Astrocyte (in vitro differentiated cells and primary cell): ENCODE results near the gene ZNF385B. TPM values are rescaled to one million over a fixed set of nuclear protein-coding genes. Genes with fewer than 3 reads are reported as not detected.

Experiments
- DNase-seq: peaks from one replicate; pipeline ENCODE4 v3.0.0-alpha.2; 2010; ENCODE audit warnings: low read depth
- FAIRE-seq: peaks from 2 replicates; lab custom pipeline; 2011; peaks lifted over from hg19 to GRCh38; lab: Jason Lieb, UNC
- H2AFZ ChIP-seq: 2 replicates; pipeline ENCODE4 v1.6.0; 2012; ENCODE audit warnings: low read depth, low read length, inconsistent platforms
- H3K27ac ChIP-seq: 2 replicates; pipeline ENCODE4 v1.5.1; 2011; ENCODE audit warnings: low read depth, low read length, inconsistent platforms
- H3K27me3 ChIP-seq: 2 replicates; pipeline ENCODE4 v1.6.0; 2011; ENCODE audit warnings: low read length, inconsistent platforms; ENCODE audit not compliant: insufficient read depth
- H3K36me3 ChIP-seq: 2 replicates; pipeline ENCODE4 v1.5.1; 2011; ENCODE audit warnings: low read length, inconsistent platforms; ENCODE audit not compliant: insufficient read depth
- H3K4me1 ChIP-seq: 2 replicates; pipeline ENCODE4 v1.5.1; 2011; ENCODE audit warnings: low read length, inconsistent platforms; ENCODE audit not compliant: insufficient read depth
- H3K4me2 ChIP-seq: 2 replicates; pipeline ENCODE4 v1.6.0; 2012; ENCODE audit warnings: low read length, inconsistent platforms
- H3K4me3 ChIP-seq: 2 replicates; pipeline ENCODE4 v1.5.1; 2011; ENCODE audit warnings: low read depth, mild to moderate bottlenecking, low read length, inconsistent platforms; ENCODE audit not compliant: insufficient read depth
- H3K79me2 ChIP-seq: 2 replicates; pipeline ENCODE4 v1.6.0; 2012; ENCODE audit warnings: mild to moderate bottlenecking, low read length, inconsistent platforms; ENCODE audit not compliant: insufficient read depth
- H3K9ac ChIP-seq: 2 replicates; pipeline ENCODE4 v1.6.0; 2012; ENCODE audit warnings: mild to moderate bottlenecking, low read length, inconsistent platforms
- H3K9me3 ChIP-seq: 2 replicates; pipeline ENCODE4 v1.5.1; 2012; ENCODE audit warnings: low read depth, mild to moderate bottlenecking, low read length, inconsistent platforms; ENCODE audit not compliant: insufficient read depth
- H4K20me1 ChIP-seq: 2 replicates; pipeline ENCODE4 v1.6.0; 2012; ENCODE audit warnings: low read length, inconsistent platforms; ENCODE audit not compliant: insufficient read depth
- H3K27ac Mint-ChIP-seq: one replicate; pipeline ENCODE4 v1.8.0; 2021; ENCODE audit warnings: mild to moderate bottlenecking, mixed read lengths; ENCODE audit not compliant: unreplicated experiment
- H3K27me3 Mint-ChIP-seq: one replicate; pipeline ENCODE4 v1.8.0; 2021; ENCODE audit warnings: low read depth, mixed read lengths; ENCODE audit not compliant: unreplicated experiment
- H3K36me3 Mint-ChIP-seq: one replicate; pipeline ENCODE4 v1.8.0; 2021; ENCODE audit warnings: low read depth, mixed read lengths; ENCODE audit not compliant: unreplicated experiment
- H3K4me1 Mint-ChIP-seq: one replicate; pipeline ENCODE4 v1.8.0; 2021; ENCODE audit warnings: low read depth, mixed read lengths; ENCODE audit not compliant: unreplicated experiment
- H3K4me3 Mint-ChIP-seq: one replicate; pipeline ENCODE4 v1.8.0; 2021; ENCODE audit warnings: mild to moderate bottlenecking, moderate library complexity, mixed read lengths; ENCODE audit not compliant: unreplicated experiment
- H3K9me3 Mint-ChIP-seq: one replicate; pipeline ENCODE4 v1.8.0; 2021; ENCODE audit warnings: mild to moderate bottlenecking, mixed read lengths; ENCODE audit not compliant: unreplicated experiment
- EZH2 ChIP-seq: IDR thresholded peaks from 2 replicates; pipeline ENCODE4 v1.6.1; 2012; ENCODE audit warnings: mild to moderate bottlenecking, low read length, inconsistent platforms; ENCODE audit not compliant: insufficient read depth
- total RNA-seq: library from RNA; stranded (reverse); gene quantifications from 2 replicates; pipeline ENCODE4 v1.2.1, GENCODE V29; 2021
- TF ChIP-seq, protein P1 (sequence below): IDR thresholded peaks from 2 replicates; pipeline ENCODE4 v1.5.1; 2011; ENCODE audit warnings: low read depth, mild to moderate bottlenecking, inconsistent platforms, low read length, moderate library complexity; ENCODE audit not compliant: insufficient read depth

ZNF385B gene
- total RNA-seq, 1 donor from 2014 or later, result 0.27 TPM

DNA sequence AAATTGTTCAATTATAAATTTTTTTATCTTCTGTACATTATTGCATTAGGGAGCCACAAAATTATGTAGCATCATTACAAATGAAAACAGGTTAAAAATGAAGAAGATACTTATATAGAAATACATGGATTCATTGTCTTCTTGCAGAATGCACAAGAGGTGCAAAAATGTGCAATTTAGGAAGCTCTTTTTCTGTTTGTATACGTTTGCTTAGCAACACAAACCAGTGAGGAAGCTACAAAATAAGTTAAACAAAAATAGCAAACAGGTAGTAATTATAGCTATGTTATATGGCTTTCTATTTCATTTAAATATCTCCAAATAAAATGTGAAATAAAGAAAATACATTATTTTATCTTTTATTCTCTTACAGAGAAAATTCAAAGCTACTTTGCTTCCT lies 419.2 kb downstream of the ZNF385B start:
- H3K4me1 Mint-ChIP-seq, result peaks cover 3% of the 10 kb centered on the region

DNA sequence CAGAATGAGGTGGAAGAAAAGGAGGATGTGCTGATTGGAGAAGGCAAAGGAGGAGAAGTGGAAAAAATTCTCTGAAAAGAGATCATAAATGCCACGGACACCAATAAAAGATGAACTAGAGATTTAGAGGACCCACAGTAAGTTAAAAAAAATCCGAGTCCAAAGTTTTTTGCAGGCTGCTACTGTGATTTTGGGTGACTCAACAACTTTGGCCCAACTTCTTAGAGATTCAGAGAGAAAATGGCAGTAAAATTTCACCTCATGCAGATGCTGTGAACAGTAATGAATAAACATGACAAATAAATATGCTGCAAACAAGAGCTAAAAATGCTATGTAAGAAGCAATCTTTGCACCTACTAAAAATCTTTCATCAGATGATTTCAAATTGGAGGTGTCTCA lies 419.9 kb downstream of the ZNF385B start:
- FAIRE-seq (no peak), DNase-seq (no peak)
- H3K36me3 Mint-ChIP-seq, result no peaks in the 10 kb centered on the region
- H4K20me1 ChIP-seq, result no peaks in the 10 kb centered on the region
- H3K4me1 ChIP-seq, result no peaks in the 10 kb centered on the region
- peaks cover 3% of the 10 kb centered on the region for H3K27me3 Mint-ChIP-seq
- H3K4me1 Mint-ChIP-seq, result peaks cover 3% of the 10 kb centered on the region
- H3K27ac Mint-ChIP-seq, result no peak overlapping the region
- H2AFZ ChIP-seq, result no peak overlapping the region
- H3K9me3 ChIP-seq, result no peaks in the 10 kb centered on the region
- H3K4me3 ChIP-seq, result no peak overlapping the region
- H3K27me3 ChIP-seq, result no peaks in the 10 kb centered on the region
- no peaks in the 10 kb centered on the region for H3K79me2 ChIP-seq
- no peak overlapping the region for H3K9ac ChIP-seq
- no peaks in the 10 kb centered on the region for H3K9me3 Mint-ChIP-seq
- no peak for TF ChIP-seq EZH2
- TF ChIP-seq, protein P1, sequence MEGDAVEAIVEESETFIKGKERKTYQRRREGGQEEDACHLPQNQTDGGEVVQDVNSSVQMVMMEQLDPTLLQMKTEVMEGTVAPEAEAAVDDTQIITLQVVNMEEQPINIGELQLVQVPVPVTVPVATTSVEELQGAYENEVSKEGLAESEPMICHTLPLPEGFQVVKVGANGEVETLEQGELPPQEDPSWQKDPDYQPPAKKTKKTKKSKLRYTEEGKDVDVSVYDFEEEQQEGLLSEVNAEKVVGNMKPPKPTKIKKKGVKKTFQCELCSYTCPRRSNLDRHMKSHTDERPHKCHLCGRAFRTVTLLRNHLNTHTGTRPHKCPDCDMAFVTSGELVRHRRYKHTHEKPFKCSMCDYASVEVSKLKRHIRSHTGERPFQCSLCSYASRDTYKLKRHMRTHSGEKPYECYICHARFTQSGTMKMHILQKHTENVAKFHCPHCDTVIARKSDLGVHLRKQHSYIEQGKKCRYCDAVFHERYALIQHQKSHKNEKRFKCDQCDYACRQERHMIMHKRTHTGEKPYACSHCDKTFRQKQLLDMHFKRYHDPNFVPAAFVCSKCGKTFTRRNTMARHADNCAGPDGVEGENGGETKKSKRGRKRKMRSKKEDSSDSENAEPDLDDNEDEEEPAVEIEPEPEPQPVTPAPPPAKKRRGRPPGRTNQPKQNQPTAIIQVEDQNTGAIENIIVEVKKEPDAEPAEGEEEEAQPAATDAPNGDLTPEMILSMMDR, result no peak
- H3K4me3 Mint-ChIP-seq, result no peak overlapping the region
- no peak overlapping the region for H3K27ac ChIP-seq
- no peak overlapping the region for H3K4me2 ChIP-seq
- no peaks in the 10 kb centered on the region for H3K36me3 ChIP-seq

More for the DNA sequence above, 419.2 kb downstream of the ZNF385B start:
- no peak overlapping the region for H3K4me3 ChIP-seq
- no peak overlapping the region for H2AFZ ChIP-seq
- H3K79me2 ChIP-seq, result no peaks in the 10 kb centered on the region
- FAIRE-seq, result no peak
- Mint-ChIP-seq H3K27me3 (peaks cover 3% of the 10 kb centered on the region), H3K4me3 (no peak overlapping the region), H3K27ac (no peak overlapping the region), H3K36me3 (no peaks in the 10 kb centered on the region), H3K9me3 (no peaks in the 10 kb centered on the region)
- H3K4me1 ChIP-seq, result no peaks in the 10 kb centered on the region
- H3K36me3 ChIP-seq, result no peaks in the 10 kb centered on the region
- no peaks in the 10 kb centered on the region for H3K27me3 ChIP-seq
- H3K27ac ChIP-seq, result no peak overlapping the region
- no peak overlapping the region for H3K4me2 ChIP-seq
- H3K9me3 ChIP-seq, result no peaks in the 10 kb centered on the region
- H3K9ac ChIP-seq, result no peak overlapping the region
- no peak for TF ChIP-seq EZH2
- TF ChIP-seq, protein P1, result no peak
- H4K20me1 ChIP-seq, result no peaks in the 10 kb centered on the region
- no peak for DNase-seq

DNA sequence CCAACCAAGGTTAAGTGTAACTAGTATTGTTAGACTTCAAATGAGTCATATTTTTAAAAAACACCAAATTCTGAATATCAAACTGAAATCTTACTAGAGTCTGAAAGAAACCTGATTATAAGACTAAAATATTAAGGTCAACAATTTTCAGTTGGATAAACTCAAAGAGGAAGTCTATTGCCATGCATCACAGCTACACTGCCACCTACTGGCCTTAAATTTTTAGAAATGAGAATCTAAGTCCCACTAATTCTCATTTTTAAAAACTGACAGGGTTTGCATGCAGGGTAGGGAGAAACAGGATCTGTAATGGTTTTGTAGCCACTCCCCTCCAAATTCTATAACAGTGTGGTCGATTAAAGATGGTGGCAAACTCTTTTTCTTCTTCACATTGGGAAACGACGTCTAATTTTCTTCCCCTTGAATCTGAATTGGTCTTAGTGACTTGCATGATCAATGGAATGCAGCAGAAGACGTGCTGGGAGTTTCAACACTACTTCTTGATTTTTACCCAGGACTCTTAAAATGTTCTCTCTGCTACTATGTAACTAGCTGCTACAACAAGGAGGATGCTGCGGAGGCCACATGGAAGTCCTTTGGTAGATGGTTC lies 420.7 kb downstream of the ZNF385B start:
- Mint-ChIP-seq H3K27ac (no peak overlapping the region), H3K9me3 (no peaks in the 10 kb centered on the region), H3K36me3 (no peaks in the 10 kb centered on the region), H3K4me3 (no peak overlapping the region), H3K4me1 (peaks cover 3% of the 10 kb centered on the region), H3K27me3 (peaks cover 3% of the 10 kb centered on the region)
- no peaks in the 10 kb centered on the region for H4K20me1 ChIP-seq
- peak; percentile 63 for FAIRE-seq
- no peak overlapping the region for H3K4me3 ChIP-seq
- no peaks in the 10 kb centered on the region for H3K79me2 ChIP-seq
- TF ChIP-seq, protein P1, result peak; percentile 55
- TF ChIP-seq EZH2, result no peak
- H3K27me3 ChIP-seq, result no peaks in the 10 kb centered on the region
- H3K36me3 ChIP-seq, result no peaks in the 10 kb centered on the region
- H3K4me2 ChIP-seq, result no peak overlapping the region
- H3K4me1 ChIP-seq, result no peaks in the 10 kb centered on the region
- no peak for DNase-seq
- no peak overlapping the region for H3K9ac ChIP-seq
- H2AFZ ChIP-seq, result no peak overlapping the region
- H3K27ac ChIP-seq, result no peak overlapping the region
- H3K9me3 ChIP-seq, result no peaks in the 10 kb centered on the region
